K562 (cell line): ENCODE measurements around the gene RET. TPM values are rescaled to one million over a fixed set of nuclear protein-coding genes. Genes with fewer than 3 reads are reported as not detected.

Source experiments
- ATAC-seq: fragments of 200-7000 bp; cut with Tn5 transposase; 3 replicates; pipeline ENCODE4 v1.9.1; 2020; ENCODE audit warnings: moderate library complexity
- BruUV-seq: library from RNA; stranded (reverse); fragments of 400-500 nt; replicated peaks from 2 replicates; lab custom pipeline; 2021; lab: Mats Ljungman, UMichigan
- CTCF ChIA-PET: fragments of 300-600 bp; formaldehyde crosslinking; extraction: SDS; loops from one replicate; lab custom pipeline; 2021; ENCODE audit warnings: low intra/inter-chr PET ratio; lab: Yijun Ruan, JAX
- POLR2A ChIA-PET: fragments of 300-600, 350-650 bp; sonication (Branson Sonifier 250); formaldehyde crosslinking; extraction: SDS; loops from one replicate; lab custom pipeline; 2021; ENCODE audit warnings: antibody characterized with exemption, inconsistent platforms; lab: Yijun Ruan, JAX
- DNase-seq, 4 experiments: peaks; one replicate each; pipeline versions ENCODE4 v3.0.0 to v3.0.0-alpha.2; 2011 to 2018; ENCODE audit warnings: low spot score in 3 of 4, mixed read lengths in 3 of 4; ENCODE audit errors: extremely low read depth in 1 of 4
- FAIRE-seq: peaks from 2 replicates; lab custom pipeline; 2011; peaks lifted over from hg19 to GRCh38; lab: Jason Lieb, UNC
- H2AFZ ChIP-seq: 2 replicates; pipeline ENCODE4 v1.6.0; 2011; ENCODE audit warnings: low read depth, low read length, control low read depth, inconsistent platforms
- H3K27ac ChIP-seq: fragments of 200-600 bp; 3 replicates; pipeline ENCODE4 v1.8.0; 2011; ENCODE audit warnings: low read depth, mild to moderate bottlenecking, control low read depth, inconsistent platforms, low read length, moderate library complexity, mixed read lengths; ENCODE audit errors: extremely low read depth
- H3K27me3 ChIP-seq, 2 experiments: fragments of 300-600 bp in 1 of 2; 2 replicates in 1 of 2; 3 replicates in 1 of 2; pipeline versions ENCODE4 v1.6.0 to v1.8.0; 2011; ENCODE audit warnings: inconsistent platforms in 2 of 2, low read length in 2 of 2, mild to moderate bottlenecking in 1 of 2, mixed read lengths in 1 of 2, moderate library complexity in 1 of 2; ENCODE audit not compliant: control insufficient read depth in 2 of 2, insufficient read depth in 2 of 2
- H3K36me3 ChIP-seq: fragments of 300-600 bp; 3 replicates; pipeline ENCODE4 v1.8.0; 2011; ENCODE audit warnings: mild to moderate bottlenecking, low read length, inconsistent platforms; ENCODE audit not compliant: control insufficient read depth, insufficient read depth
- H3K4me1 ChIP-seq, 2 experiments: fragments of 200-600 bp in 1 of 2; replicated peaks in 1 of 2; 2 replicates in 1 of 2; 3 replicates in 1 of 2; pipeline versions ENCODE4 v1.5.1 to v1.8.0; 2011; ENCODE audit warnings: inconsistent platforms in 2 of 2, low read length in 2 of 2, mild to moderate bottlenecking in 1 of 2, mixed read lengths in 1 of 2, moderate library complexity in 1 of 2; ENCODE audit not compliant: control insufficient read depth in 2 of 2, insufficient read depth in 2 of 2
- H3K4me2 ChIP-seq: 2 replicates; pipeline ENCODE4 v1.6.1; 2011; ENCODE audit warnings: low read length, control low read depth, inconsistent platforms, mixed read lengths; ENCODE audit not compliant: insufficient read depth
- H3K4me3 ChIP-seq: fragments of 200-600 bp; sonication (generic), shearing (Covaris generic); 2 replicates; pipeline ENCODE4 v1.5.1; 2016; ENCODE audit warnings: control low read depth, inconsistent platforms
- H3K79me2 ChIP-seq: fragments of 200-600 bp; 3 replicates; pipeline ENCODE4 v1.8.0; 2011; ENCODE audit warnings: low read length, inconsistent platforms; ENCODE audit not compliant: control insufficient read depth, insufficient read depth
- H3K9ac ChIP-seq, 2 experiments: 2 replicates each; pipeline versions ENCODE4 v1.6.0 to v1.6.1; 2011; ENCODE audit warnings: low read depth in 2 of 2, low read length in 2 of 2, control low read depth in 1 of 2, inconsistent platforms in 1 of 2, mild to moderate bottlenecking in 1 of 2, mixed read lengths in 1 of 2; ENCODE audit not compliant: insufficient read depth in 1 of 2
- H3K9me1 ChIP-seq: one replicate; pipeline ENCODE4 v1.6.0; 2011; ENCODE audit warnings: inconsistent platforms, mild to moderate bottlenecking, low read length, moderate library complexity; ENCODE audit not compliant: control insufficient read depth, insufficient read depth
- H3K9me3 ChIP-seq: replicated peaks from 2 replicates; pipeline ENCODE4 v1.5.1; 2011; ENCODE audit warnings: low read depth, low read length, inconsistent platforms; ENCODE audit not compliant: control insufficient read depth, insufficient read depth
- H4K20me1 ChIP-seq: replicated peaks from 2 replicates; pipeline ENCODE4 v1.6.1; 2011; ENCODE audit warnings: low read length, inconsistent platforms, mixed read lengths; ENCODE audit not compliant: control insufficient read depth, insufficient read depth
- EGR1 ChIP-seq: fragments of 450-650 bp; conservative IDR thresholded peaks from 2 replicates; pipeline ENCODE4 v1.6.1; 2017; ENCODE audit warnings: mild to moderate bottlenecking
- JUND ChIP-seq, 2 experiments: IDR thresholded peaks; 2 replicates in 1 of 2; 3 replicates in 1 of 2; pipeline ENCODE4 v1.6.1; 2011; ENCODE audit warnings: borderline replicate concordance in 2 of 2, low read depth in 2 of 2, low read length in 2 of 2, improper control_type of control experiment in 1 of 2, missing biosample characterization in 1 of 2, missing genetic modification characterization in 1 of 2, missing genetic modification reagents in 1 of 2
- NFIX ChIP-seq: fragments of 250-450 bp; sonication (Bioruptor Pico); IDR thresholded peaks from 2 replicates; pipeline ENCODE4 v1.4.0; 2020; ENCODE audit warnings: low read depth, mild to moderate bottlenecking, moderate library complexity
- RB1 ChIP-seq: fragments of 450-650 bp; IDR thresholded peaks from 2 replicates; pipeline ENCODE4 v1.6.1; 2017; ENCODE audit warnings: low read depth, mild to moderate bottlenecking
- WGBS: fragments of 100-300 bp; shearing (Covaris generic); methylation state at CpG from one replicate; pipeline ENCODE4 v1.1.6; 2016; ENCODE audit warnings: low coverage, mixed read lengths; ENCODE audit not compliant: insufficient coverage; ENCODE audit errors: missing lambda C conversion rate; 5-methylcytosine and 5-hydroxymethylcytosine counted together
- in situ Hi-C: fragments of 300-500 bp; cut with MboI; formaldehyde crosslinking; loops from 4 replicates; pipeline ENCODE4 v1.15.0; 2018; ENCODE audit warnings: inconsistent platforms, mixed read lengths
- intact Hi-C: fragments of 100-400 bp; cut with micrococcal nuclease; formaldehyde crosslinking; loops from 2 replicates; pipeline ENCODE4 v1.14.2; 2022
- polyA plus RNA-seq, 8 experiments: library from polyadenylated mRNA; depleted of rRNA in 4 of 8; stranded (reverse) in 5 of 8; unstranded in 3 of 8; fragments of >200 nt; fragmentation: Nextera tagmentation in 2 of 8; fragmentation: Illumina TruSeq in 1 of 8; extraction: Ambion mirVana in 2 of 8; extraction: Trizol in 1 of 8; gene quantifications; 2 replicates each; pipeline versions ENCODE4 v1.2.1 to v1.2.3, GENCODE V29; 2011 to 2014; ENCODE audit warnings: inconsistent platforms in 1 of 8, missing spikeins in 1 of 8
- total RNA-seq, 7 experiments: library from RNA; depleted of rRNA in 6 of 7; stranded (reverse); fragments of >200 nt in 6 of 7; fragmentation: Illumina TruSeq in 2 of 7; extraction: Trizol in 2 of 7; gene quantifications; 2 replicates each; pipeline versions ENCODE4 v1.2.1 to v1.2.3, GENCODE V29; 2011 to 2021; ENCODE audit warnings: low replicate concordance in 1 of 7
- TF ChIP-seq, protein P1 (sequence below): sonication (generic); formaldehyde crosslinking; IDR thresholded peaks from 2 replicates; pipeline ENCODE4 v1.8.0; 2023; ENCODE audit warnings: mild to moderate bottlenecking, missing genetic modification reagents
- TF ChIP-seq, protein P2 (sequence below): fragments of 250-450 bp; sonication (Bioruptor Pico); IDR thresholded peaks from 2 replicates; pipeline ENCODE4 v1.9.0; 2021; ENCODE audit warnings: mild to moderate bottlenecking, inconsistent platforms

The RET gene
- total and polyA plus RNA-seq, 9 of the 15 experiments (the other 6 are each of a cell fraction or from before 2014, with no cell fraction given) = 0.04 to 0.05 TPM; not detected in 7

DNA sequence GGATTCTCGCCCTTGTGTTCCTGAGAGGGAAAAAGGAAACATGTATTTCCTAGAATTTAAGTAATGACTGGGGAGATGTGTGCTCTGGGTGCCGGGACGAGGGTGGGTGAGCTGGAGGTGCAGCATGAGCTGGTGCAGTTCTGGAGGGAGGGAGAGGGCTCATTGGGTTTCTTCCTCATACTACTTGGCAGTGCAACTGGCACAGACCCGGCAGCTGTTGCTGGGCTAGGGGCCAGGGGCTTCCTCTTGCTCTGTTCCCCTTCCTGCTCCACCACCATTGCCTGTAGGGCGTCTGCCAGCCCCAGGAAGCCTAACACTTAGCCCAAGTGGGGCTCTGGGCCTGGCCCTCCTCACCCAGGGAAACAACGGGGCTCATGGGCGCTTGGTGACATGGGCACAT is 5.9 kb downstream of the RET start:
- FAIRE-seq = no peak
- intact Hi-C loops = no loop called here
- 1% methylated on average over 7 of the region's 7 CpGs for WGBS

More for the DNA sequence above, 5.9 kb downstream of the RET start:
- POLR2A ChIA-PET = interaction anchor here (0.6 kb wide), 1 partner anchor 443 kb away, joined by 3 read pairs; no protein-coding TSS in a partner anchor
- no peak overlapping the region for H3K27ac ChIP-seq
- H3K79me2 ChIP-seq = no peaks in the 10 kb centered on the region
- ATAC-seq (no peak), DNase-seq (no peak)
- H3K9me1 ChIP-seq = no peaks in the 10 kb centered on the region
- CTCF ChIA-PET = no interaction called here
- in situ Hi-C loops = no loop called here
- no peak overlapping the region for H3K9ac ChIP-seq
- BruUV-seq = no TSS peak
- no peak overlapping the region for H3K4me2 ChIP-seq
- H4K20me1 ChIP-seq = peaks cover 4% of the 10 kb centered on the region; the same call in 1 of the 2 replicates
- H3K9me3 ChIP-seq = no peaks in the 10 kb centered on the region
- H3K4me3 ChIP-seq = no peak overlapping the region
- no peaks in the 10 kb centered on the region for H3K36me3 ChIP-seq
- H3K4me1 ChIP-seq = peaks cover 0 to 7% of the 10 kb centered on the region in 2 experiments; a peak in 1 of 5 replicates
- no peak overlapping the region for H2AFZ ChIP-seq
- H3K27me3 ChIP-seq = peaks cover 0 to 45% of the 10 kb centered on the region in 2 experiments; a peak in 2 of 5 replicates
- TF ChIP-seq EGR1 (no peak), JUND (IDR thresholded peaks at IDR 0.05; ENCODE audit: borderline replicate concordance, low read depth, low read length) (no peak), JUND (tag; IDR thresholded peaks at IDR 0.05; ENCODE audit: borderline replicate concordance, low read depth, low read length) (no peak), RB1 (no peak), NFIX (CRISPR knock-in tag) (no peak)
- TF ChIP-seq, protein P1, sequence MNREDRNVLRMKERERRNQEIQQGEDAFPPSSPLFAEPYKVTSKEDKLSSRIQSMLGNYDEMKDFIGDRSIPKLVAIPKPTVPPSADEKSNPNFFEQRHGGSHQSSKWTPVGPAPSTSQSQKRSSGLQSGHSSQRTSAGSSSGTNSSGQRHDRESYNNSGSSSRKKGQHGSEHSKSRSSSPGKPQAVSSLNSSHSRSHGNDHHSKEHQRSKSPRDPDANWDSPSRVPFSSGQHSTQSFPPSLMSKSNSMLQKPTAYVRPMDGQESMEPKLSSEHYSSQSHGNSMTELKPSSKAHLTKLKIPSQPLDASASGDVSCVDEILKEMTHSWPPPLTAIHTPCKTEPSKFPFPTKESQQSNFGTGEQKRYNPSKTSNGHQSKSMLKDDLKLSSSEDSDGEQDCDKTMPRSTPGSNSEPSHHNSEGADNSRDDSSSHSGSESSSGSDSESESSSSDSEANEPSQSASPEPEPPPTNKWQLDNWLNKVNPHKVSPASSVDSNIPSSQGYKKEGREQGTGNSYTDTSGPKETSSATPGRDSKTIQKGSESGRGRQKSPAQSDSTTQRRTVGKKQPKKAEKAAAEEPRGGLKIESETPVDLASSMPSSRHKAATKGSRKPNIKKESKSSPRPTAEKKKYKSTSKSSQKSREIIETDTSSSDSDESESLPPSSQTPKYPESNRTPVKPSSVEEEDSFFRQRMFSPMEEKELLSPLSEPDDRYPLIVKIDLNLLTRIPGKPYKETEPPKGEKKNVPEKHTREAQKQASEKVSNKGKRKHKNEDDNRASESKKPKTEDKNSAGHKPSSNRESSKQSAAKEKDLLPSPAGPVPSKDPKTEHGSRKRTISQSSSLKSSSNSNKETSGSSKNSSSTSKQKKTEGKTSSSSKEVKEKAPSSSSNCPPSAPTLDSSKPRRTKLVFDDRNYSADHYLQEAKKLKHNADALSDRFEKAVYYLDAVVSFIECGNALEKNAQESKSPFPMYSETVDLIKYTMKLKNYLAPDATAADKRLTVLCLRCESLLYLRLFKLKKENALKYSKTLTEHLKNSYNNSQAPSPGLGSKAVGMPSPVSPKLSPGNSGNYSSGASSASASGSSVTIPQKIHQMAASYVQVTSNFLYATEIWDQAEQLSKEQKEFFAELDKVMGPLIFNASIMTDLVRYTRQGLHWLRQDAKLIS (CRISPR knock-in tag) = no peak
- TF ChIP-seq, protein P2, sequence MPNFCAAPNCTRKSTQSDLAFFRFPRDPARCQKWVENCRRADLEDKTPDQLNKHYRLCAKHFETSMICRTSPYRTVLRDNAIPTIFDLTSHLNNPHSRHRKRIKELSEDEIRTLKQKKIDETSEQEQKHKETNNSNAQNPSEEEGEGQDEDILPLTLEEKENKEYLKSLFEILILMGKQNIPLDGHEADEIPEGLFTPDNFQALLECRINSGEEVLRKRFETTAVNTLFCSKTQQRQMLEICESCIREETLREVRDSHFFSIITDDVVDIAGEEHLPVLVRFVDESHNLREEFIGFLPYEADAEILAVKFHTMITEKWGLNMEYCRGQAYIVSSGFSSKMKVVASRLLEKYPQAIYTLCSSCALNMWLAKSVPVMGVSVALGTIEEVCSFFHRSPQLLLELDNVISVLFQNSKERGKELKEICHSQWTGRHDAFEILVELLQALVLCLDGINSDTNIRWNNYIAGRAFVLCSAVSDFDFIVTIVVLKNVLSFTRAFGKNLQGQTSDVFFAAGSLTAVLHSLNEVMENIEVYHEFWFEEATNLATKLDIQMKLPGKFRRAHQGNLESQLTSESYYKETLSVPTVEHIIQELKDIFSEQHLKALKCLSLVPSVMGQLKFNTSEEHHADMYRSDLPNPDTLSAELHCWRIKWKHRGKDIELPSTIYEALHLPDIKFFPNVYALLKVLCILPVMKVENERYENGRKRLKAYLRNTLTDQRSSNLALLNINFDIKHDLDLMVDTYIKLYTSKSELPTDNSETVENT (CRISPR knock-in tag) = no peak
